ENCODE measurements around the gene ZNF484. TPM values are rescaled to one million over a fixed set of nuclear protein-coding genes. Genes with fewer than 3 reads are reported as not detected.
"Not testable (repeated sequence)": the region's sequence is repeated elsewhere in the genome, so short reads cannot be mapped to it uniquely, and the experiment has no call there.

Gene ZNF484
- total RNA-seq, 1 donor from 2014 or later = 12.4 TPM

DNA sequence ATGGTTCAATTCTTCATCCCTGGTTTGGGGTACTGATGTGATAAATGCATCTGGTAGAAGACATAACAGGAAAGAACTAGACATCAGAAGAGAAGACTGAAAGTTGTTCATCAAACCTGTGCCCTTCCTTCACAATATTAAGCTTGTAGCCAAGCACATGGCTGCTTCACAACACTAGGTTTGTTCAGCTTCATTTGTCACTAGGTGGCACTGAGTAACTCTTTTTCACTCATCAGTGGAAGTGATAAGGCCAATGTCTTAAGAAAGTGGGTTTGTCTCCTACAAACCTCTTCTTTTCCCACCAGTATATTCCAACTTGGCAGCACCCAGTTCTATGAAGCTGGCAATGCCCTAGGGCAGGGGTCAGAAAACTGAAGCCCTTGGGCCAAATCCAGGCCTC lies 26.9 kb downstream of the ZNF484 start:
- TF ChIP-seq, protein P1, sequence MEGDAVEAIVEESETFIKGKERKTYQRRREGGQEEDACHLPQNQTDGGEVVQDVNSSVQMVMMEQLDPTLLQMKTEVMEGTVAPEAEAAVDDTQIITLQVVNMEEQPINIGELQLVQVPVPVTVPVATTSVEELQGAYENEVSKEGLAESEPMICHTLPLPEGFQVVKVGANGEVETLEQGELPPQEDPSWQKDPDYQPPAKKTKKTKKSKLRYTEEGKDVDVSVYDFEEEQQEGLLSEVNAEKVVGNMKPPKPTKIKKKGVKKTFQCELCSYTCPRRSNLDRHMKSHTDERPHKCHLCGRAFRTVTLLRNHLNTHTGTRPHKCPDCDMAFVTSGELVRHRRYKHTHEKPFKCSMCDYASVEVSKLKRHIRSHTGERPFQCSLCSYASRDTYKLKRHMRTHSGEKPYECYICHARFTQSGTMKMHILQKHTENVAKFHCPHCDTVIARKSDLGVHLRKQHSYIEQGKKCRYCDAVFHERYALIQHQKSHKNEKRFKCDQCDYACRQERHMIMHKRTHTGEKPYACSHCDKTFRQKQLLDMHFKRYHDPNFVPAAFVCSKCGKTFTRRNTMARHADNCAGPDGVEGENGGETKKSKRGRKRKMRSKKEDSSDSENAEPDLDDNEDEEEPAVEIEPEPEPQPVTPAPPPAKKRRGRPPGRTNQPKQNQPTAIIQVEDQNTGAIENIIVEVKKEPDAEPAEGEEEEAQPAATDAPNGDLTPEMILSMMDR (IDR thresholded peaks at IDR 0.05; ENCODE audit: unreplicated experiment) = no peak
- no peak for DNase-seq (ENCODE audit: low spot score)
- Mint-ChIP-seq H3K27ac (ENCODE audit: unreplicated experiment) (no peak overlapping the region), H3K27me3 (ENCODE audit: unreplicated experiment) (no peaks in the 10 kb centered on the region), H3K9me3 (ENCODE audit: unreplicated experiment) (peaks cover 19% of the 10 kb centered on the region), H3K36me3 (ENCODE audit: low read depth, unreplicated experiment) (peaks cover 79% of the 10 kb centered on the region), H3K4me3 (ENCODE audit: unreplicated experiment) (peak overlapping the region; percentile 70), H3K4me1 (ENCODE audit: unreplicated experiment) (no peaks in the 10 kb centered on the region)

GRCh38 chr9:92848740-92849139 lies 29.1 kb downstream of the ZNF484 start:
- H3K27me3 Mint-ChIP-seq (ENCODE audit: unreplicated experiment); H3K27ac Mint-ChIP-seq (ENCODE audit: unreplicated experiment); H3K4me1 Mint-ChIP-seq (ENCODE audit: unreplicated experiment); DNase-seq (ENCODE audit: low spot score): not testable (repeated sequence)
- peaks cover 27% of the 10 kb centered on the region for H3K9me3 Mint-ChIP-seq (ENCODE audit: unreplicated experiment)
- H3K4me3 Mint-ChIP-seq (ENCODE audit: unreplicated experiment) = peak overlapping the region; percentile 51
- peaks cover 90% of the 10 kb centered on the region for H3K36me3 Mint-ChIP-seq (ENCODE audit: low read depth, unreplicated experiment)

DNA sequence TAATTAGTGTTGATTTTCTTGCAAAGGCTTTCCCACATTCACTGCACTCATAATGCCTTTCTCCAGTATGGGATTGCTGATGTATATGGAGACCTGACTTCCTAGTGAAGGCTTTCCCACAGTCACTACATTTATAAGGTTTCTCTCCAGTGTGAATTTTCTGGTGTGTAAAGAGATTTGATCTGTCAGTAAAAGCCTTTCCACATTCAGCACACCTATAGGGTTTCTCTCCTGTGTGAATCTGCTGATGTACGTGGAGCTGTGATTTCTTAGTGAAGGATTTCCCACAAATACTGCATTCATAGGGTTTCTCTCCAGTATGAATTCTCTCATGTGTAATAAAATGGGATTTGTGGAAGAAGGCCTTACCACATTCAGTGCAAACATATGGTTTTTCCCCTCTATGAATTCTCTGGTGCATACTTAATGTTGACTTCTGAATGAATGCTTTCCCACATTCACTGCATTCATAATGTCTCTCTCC lies 31.1 kb downstream of the ZNF484 start:
- Mint-ChIP-seq H3K9me3 (ENCODE audit: unreplicated experiment) (peaks cover 32% of the 10 kb centered on the region), H3K36me3 (ENCODE audit: low read depth, unreplicated experiment) (peaks cover 82% of the 10 kb centered on the region), H3K27me3 (ENCODE audit: unreplicated experiment) (no peaks in the 10 kb centered on the region), H3K27ac (ENCODE audit: unreplicated experiment) (no peak overlapping the region), H3K4me3 (ENCODE audit: unreplicated experiment) (peak overlapping the region; percentile 75), H3K4me1 (ENCODE audit: unreplicated experiment) (no peaks in the 10 kb centered on the region)
- DNase-seq (ENCODE audit: low spot score) = no peak
- TF ChIP-seq, protein P1 (IDR thresholded peaks at IDR 0.05; ENCODE audit: unreplicated experiment) = no peak

GRCh38 chr9:92838411-92838810 lies 39.4 kb downstream of the ZNF484 start:
- Mint-ChIP-seq H3K36me3 (ENCODE audit: low read depth, unreplicated experiment) (peaks cover 28% of the 10 kb centered on the region), H3K9me3 (ENCODE audit: unreplicated experiment) (peaks cover 29% of the 10 kb centered on the region), H3K4me3 (ENCODE audit: unreplicated experiment) (peak overlapping the region; percentile 79)
- not testable (repeated sequence) for H3K4me1 Mint-ChIP-seq (ENCODE audit: unreplicated experiment); DNase-seq (ENCODE audit: low spot score); H3K27ac Mint-ChIP-seq (ENCODE audit: unreplicated experiment); H3K27me3 Mint-ChIP-seq (ENCODE audit: unreplicated experiment)

- Mint-ChIP-seq H3K9me3 (ENCODE audit: unreplicated experiment) (peaks cover 30% of the 10 kb centered on the region), H3K27me3 (ENCODE audit: unreplicated experiment) (no peaks in the 10 kb centered on the region), H3K4me3 (ENCODE audit: unreplicated experiment) (no peak overlapping the region), H3K27ac (ENCODE audit: unreplicated experiment) (no peak overlapping the region), H3K4me1 (ENCODE audit: unreplicated experiment) (no peaks in the 10 kb centered on the region), H3K36me3 (ENCODE audit: low read depth, unreplicated experiment) (peaks cover 22% of the 10 kb centered on the region)
- TF ChIP-seq, protein P1 (IDR thresholded peaks at IDR 0.05; ENCODE audit: unreplicated experiment) = no peak
- DNase-seq (ENCODE audit: low spot score) = no peak
These were observed 40.6 kb downstream of the ZNF484 start for GRCh38 chr9:92837191-92837590.

GRCh38 chr9:92829420-92829819 lies 48.4 kb downstream of the ZNF484 start:
- TF ChIP-seq, protein P1 (IDR thresholded peaks at IDR 0.05; ENCODE audit: unreplicated experiment) = no peak
- H3K36me3 Mint-ChIP-seq (ENCODE audit: low read depth, unreplicated experiment) = peaks cover 5% of the 10 kb centered on the region
- H3K4me3 Mint-ChIP-seq (ENCODE audit: unreplicated experiment) = no peak overlapping the region
- H3K27ac Mint-ChIP-seq (ENCODE audit: unreplicated experiment) = no peak overlapping the region
- H3K4me1 Mint-ChIP-seq (ENCODE audit: unreplicated experiment) = no peaks in the 10 kb centered on the region
- no peaks in the 10 kb centered on the region for H3K27me3 Mint-ChIP-seq (ENCODE audit: unreplicated experiment)
- H3K9me3 Mint-ChIP-seq (ENCODE audit: unreplicated experiment) = peaks cover 9% of the 10 kb centered on the region
- no peak for DNase-seq (ENCODE audit: low spot score)

- not testable (repeated sequence) for H3K27me3 Mint-ChIP-seq (ENCODE audit: unreplicated experiment); H3K27ac Mint-ChIP-seq (ENCODE audit: unreplicated experiment); H3K36me3 Mint-ChIP-seq (ENCODE audit: low read depth, unreplicated experiment)
These were observed 52.8 kb downstream of the ZNF484 start for GRCh38 chr9:92825065-92825464.

More at GRCh38 chr9:92825065-92825464, 52.8 kb downstream of the ZNF484 start:
- not testable (repeated sequence) for H3K4me3 Mint-ChIP-seq (ENCODE audit: unreplicated experiment); H3K4me1 Mint-ChIP-seq (ENCODE audit: unreplicated experiment); DNase-seq (ENCODE audit: low spot score); H3K9me3 Mint-ChIP-seq (ENCODE audit: unreplicated experiment)
